ENCODE measurements around the gene ARHGAP12. TPM values are rescaled to one million over a fixed set of nuclear protein-coding genes. Genes with fewer than 3 reads are reported as not detected.

Gene ARHGAP12
- total and polyA plus RNA-seq, 2 donors (not counting 3 experiments of a cell fraction or from before 2014, with no cell fraction given): 5.8 to 19.3 TPM

GRCh38 chr10:31884386-31884785 is 44.2 kb downstream of the ARHGAP12 start:
- H3K9ac ChIP-seq (replicated peaks; ENCODE audit: extremely low read depth, insufficient read depth, low read length): no peak overlapping the region
- no peak overlapping the region for H3K27ac ChIP-seq (ENCODE audit: insufficient read depth, low read depth, low read length)
- no peaks in the 10 kb centered on the region for H3K36me3 ChIP-seq (ENCODE audit: control insufficient read depth in 2 of 2, extremely low read depth in 1 of 2, insufficient read depth in 2 of 2, low read length in 2 of 2)
- no peak overlapping the region for H3K4me3 ChIP-seq (replicated peaks in 1 of 3; ENCODE audit: insufficient read depth in 1 of 3, low read depth in 1 of 3, low read length in 3 of 3)
- H3K9me3 ChIP-seq (replicated peaks; ENCODE audit: control insufficient read depth, insufficient read depth, low read length): no peaks in the 10 kb centered on the region
- CTCF ChIA-PET: interaction anchor here (0.7 to 2.4 kb wide), 3 partner anchors 19 to 1245 kb away, joined by 3 to 10 read pairs (median 3); no protein-coding TSS in a partner anchor
- TF ChIP-seq POLR2A (IDR thresholded peaks at IDR 0.05; ENCODE audit: low read depth, low read length) (no peak), CTCF (IDR thresholded peaks at IDR 0.05; ENCODE audit: extremely low read depth in 1 of 2, insufficient read depth in 1 of 2, low read depth in 1 of 2, low read length in 2 of 2) (no peak), EZH2 (IDR thresholded peaks at IDR 0.05; ENCODE audit: borderline replicate concordance, low read depth, low read length, severe bottlenecking) (no peak), MYC (IDR thresholded peaks at IDR 0.05; ENCODE audit: low read depth, low read length) (no peak), GATA2 (IDR thresholded peaks at IDR 0.05; ENCODE audit: insufficient read depth, insufficient read length, low read depth, low read length) (no peak), MAX (IDR thresholded peaks at IDR 0.05; ENCODE audit: insufficient read depth, insufficient read length) (no peak), FOS (IDR thresholded peaks at IDR 0.05; ENCODE audit: borderline replicate concordance, insufficient read depth, low read length) (no peak), JUN (IDR thresholded peaks at IDR 0.05; ENCODE audit: borderline replicate concordance, insufficient read depth, insufficient read length, low read depth) (no peak), POLR2AphosphoS5 (IDR thresholded peaks at IDR 0.05; ENCODE audit: insufficient read depth, low read depth, low read length) (no peak)
- no peaks in the 10 kb centered on the region for H3K9me1 ChIP-seq (replicated peaks; ENCODE audit: control insufficient read depth, extremely low read depth, insufficient read depth, low read length)
- DNase-seq (ENCODE audit: low read depth, low spot score) (no peak), FAIRE-seq (no peak)
- dilution Hi-C loops (cut with MboI; ENCODE audit: extremely low pct_ligation_motif_present, low sequenced_read_pairs) (no loop called here), intact Hi-C loops (cut with micrococcal nuclease) (no loop called here)
- H4K20me1 ChIP-seq (replicated peaks; ENCODE audit: control insufficient read depth, extremely low read depth, insufficient read depth, low read length): no peaks in the 10 kb centered on the region
- POLR2A ChIA-PET: no interaction called here
- H3K27me3 ChIP-seq (ENCODE audit: control insufficient read depth in 2 of 2, insufficient read depth in 2 of 2, low read length in 2 of 2): no peaks in the 10 kb centered on the region
- no peak overlapping the region for H2AFZ ChIP-seq (ENCODE audit: low read depth, low read length)
- BruUV-seq (replicated peaks): no TSS peak
- H3K4me1 ChIP-seq (ENCODE audit: control insufficient read depth, extremely low read depth, insufficient read depth, low read length): peaks cover 5% of the 10 kb centered on the region
- no peaks in the 10 kb centered on the region for H3K79me2 ChIP-seq (ENCODE audit: control insufficient read depth, insufficient read depth, low read length)
- H3K4me2 ChIP-seq (ENCODE audit: insufficient read depth, low read length): no peak overlapping the region

Measured in endothelial cell of umbilical vein (primary cell).